HG03565 (cell line): ENCODE measurements around the gene BTBD18.
A peak's percentile ranks its signal among the peaks of the same experiment; 100 is the strongest.

Source experiments
- ATAC-seq: cut with Tn5 transposase; IDR thresholded peaks from one replicate; pipeline ENCODE4 v1.9.1; 2021; ENCODE audit warnings: mild to moderate bottlenecking, moderate library complexity; ENCODE audit not compliant: unreplicated experiment

BTBD18 gene, protein sequence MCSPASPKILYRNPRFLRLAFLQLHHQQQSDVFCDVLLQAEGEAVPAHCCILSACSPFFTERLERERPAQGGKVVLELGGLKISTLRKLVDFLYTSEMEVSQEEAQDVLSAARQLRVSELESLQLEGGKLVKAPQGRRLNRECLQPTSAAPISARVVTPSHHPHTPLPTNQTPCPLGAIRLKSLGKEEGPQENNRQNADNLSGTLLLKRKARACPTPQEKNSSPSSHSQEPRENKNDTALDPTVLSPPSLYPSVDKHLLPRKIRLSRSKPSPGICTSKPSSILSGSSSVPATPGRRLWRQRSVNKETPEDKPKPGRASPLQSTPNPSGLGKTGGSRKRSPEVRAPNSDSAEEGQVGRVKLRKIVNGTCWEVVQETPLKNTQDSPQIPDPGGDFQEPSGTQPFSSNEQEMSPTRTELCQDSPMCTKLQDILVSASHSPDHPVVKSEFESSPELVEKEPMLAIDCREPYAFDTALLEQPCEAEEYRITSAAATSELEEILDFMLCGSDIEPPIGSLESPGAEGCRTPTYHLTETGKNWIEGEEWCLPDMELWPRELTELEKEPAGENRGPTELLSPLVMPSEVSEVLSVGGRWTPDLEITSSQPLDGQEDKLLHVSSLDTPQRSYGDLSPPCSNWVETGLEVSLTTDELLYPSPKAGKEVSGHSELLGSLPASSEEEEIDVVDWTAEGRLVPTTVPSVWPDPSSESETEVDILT

DNA sequence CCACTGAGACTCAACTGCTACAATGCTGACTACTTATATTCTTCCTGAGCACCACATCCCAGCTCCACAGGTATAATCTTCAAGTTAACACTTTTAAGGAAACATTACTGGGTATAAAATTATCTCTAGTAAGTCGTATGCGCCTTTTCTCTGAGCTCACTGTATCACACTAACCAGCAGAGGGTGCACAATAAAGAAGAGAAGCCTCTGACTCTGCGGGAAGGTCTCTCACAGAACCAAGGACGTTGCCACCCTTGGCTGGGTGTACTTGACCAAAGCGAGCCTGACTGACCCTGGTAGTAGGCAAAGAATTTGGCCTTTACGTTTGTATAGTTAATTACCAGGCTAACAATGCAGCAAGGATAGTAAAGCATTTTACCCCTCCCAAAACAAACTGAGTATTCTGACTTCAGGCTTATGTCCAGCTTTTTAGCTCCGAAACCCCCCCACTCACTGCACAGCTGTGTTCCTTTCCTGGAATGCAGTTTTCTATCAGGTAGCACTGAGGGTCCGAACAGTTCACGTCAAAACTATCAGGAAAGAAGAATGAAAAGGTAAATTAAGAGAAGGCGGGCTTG, at the start of gene BTBD18:
Gene BTBD18, minus strand, starts transcription at position 144 of the 578 bp plus-strand sequence. CDS start 631 bp downstream, outside the sequence.
- no peak for ATAC-seq

DNA sequence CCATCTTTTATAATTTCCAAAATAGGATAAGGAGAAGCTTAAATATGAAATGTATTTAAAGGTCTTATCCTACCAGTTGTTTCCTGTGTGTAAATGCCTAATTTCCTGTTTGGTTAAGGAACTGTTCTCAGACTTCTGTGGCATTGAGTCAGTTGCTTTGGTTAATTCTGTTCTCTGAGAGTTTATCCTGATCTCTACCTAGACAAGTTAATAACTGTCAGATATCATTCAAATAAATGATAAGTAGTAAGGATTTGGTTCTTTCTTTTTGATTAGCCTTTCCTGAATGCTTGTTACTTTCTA, 49.5 kb upstream of the BTBD18 start:
- no peak for ATAC-seq

DNA sequence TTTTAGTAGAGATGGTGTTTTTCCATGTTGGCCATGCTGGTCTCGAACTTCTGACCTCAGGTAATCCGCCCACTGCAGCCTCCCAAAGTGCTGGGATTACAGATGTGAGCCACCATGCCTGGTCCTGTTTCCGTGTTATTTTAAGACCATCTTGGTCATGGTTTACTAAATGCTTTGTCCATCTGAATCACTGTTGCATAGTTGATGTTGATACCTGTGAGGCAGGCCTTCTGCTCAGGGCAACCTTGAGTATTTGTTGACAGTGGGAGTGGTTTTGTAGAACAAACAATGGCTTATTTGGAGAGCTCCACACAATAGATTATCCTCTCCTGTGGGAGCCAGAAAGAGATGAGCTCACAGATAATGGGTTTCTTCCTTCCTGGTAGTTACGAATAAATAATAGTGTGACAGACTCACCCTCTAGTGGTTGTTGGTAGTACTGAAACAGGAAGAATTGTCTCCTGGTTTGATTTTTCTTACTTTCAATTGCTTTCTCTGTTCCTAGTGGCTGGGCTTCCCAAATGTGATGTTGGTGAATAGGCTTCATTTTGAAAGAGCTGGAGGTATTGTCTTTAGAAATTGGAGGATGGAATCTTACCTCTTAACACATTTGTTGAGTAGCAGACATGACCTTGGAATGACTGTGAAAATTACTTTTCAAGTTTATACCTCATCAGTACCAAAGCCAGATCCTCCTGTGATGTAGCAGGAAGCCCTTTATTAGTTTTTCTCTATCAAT, 49.0 kb upstream of the BTBD18 start:
- peak; percentile 82 for ATAC-seq

- ATAC-seq, result no peak
Observed at GRCh38 chr11:57798905-57799559, 47.4 kb upstream of the BTBD18 start.

GRCh38 chr11:57793351-57794115, 41.9 kb upstream of the BTBD18 start:
- ATAC-seq, result no peak

DNA sequence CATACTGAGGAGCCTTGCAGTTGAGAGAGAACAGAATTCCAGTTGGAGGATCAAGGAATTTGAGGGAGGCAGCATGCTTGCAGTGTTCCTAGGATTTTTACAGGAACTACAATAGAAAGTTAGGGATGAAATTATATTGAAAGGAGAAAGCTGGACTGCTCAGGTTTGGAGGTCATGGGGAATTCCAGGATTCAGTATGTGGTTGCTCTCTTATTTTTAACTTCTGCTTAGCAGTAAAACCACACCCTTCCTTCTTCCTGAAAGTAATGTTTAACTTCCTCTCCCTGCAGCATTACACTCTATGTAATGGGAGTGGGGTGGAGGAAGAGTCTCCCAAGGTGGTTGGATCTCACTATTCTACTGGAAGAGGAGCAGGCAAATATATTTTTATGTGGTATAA, 41.3 kb upstream of the BTBD18 start:
- no peak for ATAC-seq

GRCh38 chr11:57792060-57792541, 40.5 kb upstream of the BTBD18 start:
- peak; percentile 94 for ATAC-seq

DNA sequence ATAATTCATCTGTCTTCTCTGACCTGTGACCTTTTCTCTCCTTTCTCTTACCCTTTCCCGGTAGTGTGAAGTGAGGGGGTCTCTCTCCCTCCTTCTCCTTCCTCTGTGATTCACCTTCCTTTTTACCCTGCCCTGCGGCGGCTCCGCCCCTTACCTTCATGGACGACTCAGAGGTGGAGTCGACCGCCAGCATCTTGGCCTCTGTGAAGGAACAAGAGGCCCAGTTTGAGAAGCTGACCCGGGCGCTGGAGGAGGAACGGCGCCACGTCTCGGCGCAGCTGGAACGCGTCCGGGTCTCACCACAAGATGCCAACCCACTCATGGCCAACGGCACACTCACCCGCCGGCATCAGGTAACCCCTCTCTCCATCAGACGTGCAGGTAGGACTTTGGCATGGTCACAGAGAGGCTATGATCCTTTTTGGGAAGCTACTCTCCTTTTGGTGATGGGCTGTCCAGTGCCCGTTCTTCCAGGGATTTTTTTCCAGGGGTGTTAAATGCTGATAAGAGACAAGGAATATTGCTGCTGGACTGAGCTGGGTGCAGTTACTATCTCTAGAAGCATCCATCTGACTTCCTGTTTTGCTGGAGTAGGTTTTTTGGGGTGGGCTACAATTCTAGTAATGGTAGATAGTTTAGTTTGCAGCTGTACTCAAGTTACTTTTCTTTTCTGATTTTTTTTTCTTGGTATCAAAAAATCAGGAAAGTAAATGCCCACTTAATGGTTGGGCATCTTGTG, 39.9 kb upstream of the BTBD18 start:
- no peak for ATAC-seq

DNA sequence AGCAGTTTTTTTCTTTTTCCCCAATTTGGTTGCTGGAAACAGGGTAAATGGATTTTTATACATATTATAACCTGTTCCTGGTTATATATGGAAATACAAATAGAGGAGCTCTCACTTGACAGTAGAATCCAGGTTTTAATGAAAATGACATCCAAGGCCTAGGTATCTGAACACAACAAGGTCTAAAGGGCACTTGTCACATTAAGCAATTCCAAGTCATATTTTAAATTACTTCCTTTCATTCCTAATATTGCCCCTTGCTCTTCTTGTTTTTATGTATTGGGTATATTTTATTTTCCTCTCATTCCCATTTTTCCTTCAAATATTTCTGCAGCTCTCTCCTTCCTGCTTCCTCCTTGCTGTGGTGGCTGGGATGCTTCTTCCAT, 37.1 kb upstream of the BTBD18 start:
- ATAC-seq, result no peak

DNA sequence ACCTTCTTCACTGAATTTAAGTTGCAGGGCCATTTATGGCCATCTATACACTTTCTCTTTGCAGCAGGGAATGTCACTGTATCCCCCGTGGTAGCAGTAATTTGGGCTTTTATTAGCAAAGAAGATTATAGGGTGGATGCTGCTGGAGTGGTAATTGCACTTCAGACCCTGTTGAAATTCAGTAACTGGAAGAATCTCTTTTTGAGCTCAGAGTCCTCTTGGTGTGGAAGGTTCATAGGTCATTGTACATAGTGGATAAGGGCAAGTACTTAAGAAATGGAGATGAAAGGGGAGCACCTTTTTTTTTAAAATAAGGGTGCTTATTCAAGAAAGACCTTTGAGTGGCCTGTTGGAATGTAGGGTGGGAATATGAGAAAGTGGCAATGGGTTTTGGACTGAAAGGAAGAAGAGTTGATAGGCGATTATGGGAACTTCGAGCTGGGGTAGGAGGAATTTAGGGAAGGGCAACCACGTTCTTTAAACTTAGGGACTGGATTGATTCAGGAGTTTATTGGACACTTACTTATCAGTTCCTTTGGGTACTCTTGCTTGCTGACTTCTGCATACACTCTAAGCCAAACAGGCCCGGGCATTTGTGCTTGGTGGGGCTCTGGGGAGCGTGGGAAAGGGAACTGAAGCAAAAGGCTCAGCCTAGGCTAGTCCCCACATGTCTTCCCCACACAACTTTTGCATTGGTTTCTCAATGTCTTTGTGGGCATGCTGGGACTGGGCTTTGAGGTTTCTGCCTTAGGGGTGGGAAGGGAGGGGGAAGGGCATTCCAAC, 36.5 kb upstream of the BTBD18 start:
- no peak for ATAC-seq

GRCh38 chr11:57787006-57787604, 35.5 kb upstream of the BTBD18 start:
- ATAC-seq, result no peak

DNA sequence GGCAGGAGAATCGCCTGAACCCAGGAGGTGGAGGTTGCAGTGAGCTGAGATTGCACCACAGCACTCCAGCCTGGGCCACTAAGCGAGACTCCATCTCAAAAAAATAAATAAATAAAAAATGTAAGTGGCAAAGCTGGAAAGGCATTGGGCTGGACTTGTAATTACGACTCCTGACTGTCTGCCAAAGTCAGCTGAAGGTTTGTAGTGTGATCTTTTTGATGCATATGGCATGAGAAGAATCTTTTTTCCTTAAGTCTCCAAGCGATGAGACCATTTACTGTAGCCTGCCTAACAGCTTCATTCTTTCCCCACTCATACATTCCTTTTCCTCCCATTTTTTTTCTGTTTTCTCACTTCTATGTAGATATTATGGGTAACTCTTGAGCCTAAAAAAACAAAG, 34.8 kb upstream of the BTBD18 start:
- ATAC-seq, result no peak

GRCh38 chr11:57785072-57785471, 33.5 kb upstream of the BTBD18 start:
- peak; percentile 68 for ATAC-seq

- ATAC-seq, result no peak
Observed at GRCh38 chr11:57781529-57781943, 29.9 kb upstream of the BTBD18 start.

DNA sequence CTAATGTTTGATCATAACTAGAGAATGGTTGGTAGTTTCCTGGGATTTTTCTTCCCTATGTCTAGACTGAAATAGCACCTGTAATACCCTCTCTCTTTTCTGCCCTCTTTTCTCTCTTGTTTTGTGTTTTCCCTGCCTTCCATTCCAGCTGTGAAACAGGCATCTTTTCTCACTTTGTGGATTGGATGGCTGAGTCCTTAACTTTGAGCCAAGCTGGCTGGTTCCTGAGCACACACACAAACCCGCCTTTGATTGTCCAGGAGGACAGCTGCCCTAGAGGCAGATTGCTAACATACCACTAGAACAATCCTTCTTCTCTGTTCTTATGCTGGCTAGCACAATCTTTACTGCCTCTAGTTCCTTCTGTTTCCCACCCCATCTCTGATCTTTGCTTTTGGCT, 27.7 kb upstream of the BTBD18 start:
- no peak for ATAC-seq

DNA sequence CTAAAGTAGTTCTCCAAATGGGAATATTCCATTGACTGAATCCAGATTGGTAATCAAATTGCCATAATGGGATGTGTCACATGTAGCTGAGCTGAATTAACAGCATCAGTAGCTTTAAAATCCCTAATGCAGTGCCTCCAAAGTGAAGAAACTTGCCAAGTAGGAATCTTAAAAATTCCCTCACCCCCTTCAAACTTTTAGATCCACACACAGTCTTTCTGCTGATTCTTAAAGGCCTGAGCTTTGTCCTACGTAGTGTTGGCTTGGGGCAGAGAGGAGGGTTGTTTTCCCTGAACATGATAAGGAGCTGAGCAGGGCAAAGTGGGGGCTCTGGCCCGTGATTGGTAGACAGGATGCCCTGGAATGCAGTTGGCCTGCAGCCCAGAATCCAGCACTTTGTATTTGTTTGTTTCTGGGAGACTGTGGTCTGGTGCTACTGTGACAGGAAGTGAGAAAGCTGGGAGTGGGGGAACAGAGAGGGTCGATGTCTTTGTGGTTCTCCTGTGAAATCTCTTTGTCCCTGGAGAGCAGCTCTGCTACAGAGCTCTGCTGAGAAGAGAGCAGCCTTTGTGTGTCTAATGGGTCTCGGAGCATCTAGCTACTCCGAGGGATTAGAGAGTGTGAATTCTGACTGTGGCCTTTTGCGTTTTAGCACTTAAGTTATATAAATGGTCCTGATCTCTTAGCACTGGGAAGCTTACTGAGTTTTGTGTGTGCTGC, 26.9 kb upstream of the BTBD18 start:
- ATAC-seq, result no peak

DNA sequence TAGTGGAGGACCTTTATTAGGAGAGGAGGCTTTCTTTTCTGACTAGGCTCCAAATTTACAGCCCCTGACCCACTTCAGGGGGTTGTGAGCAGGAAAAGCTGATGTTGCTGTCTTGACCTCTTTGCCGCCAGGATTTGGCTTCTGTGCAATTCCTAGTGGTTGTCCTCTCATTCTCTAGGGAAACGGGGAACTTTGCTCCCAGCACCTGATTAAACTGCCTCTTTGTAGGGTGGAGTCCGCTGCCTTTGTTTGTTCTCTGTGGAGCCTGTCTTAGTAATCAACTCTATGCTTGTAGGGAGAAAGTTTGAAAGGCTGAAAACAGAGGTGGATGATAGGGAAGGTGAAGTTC, 26.3 kb upstream of the BTBD18 start:
- ATAC-seq, result no peak
